DOHH2 (cell line): ENCODE results near the gene MPPED2.

ENCODE experiments used
- EZH2phosphoT487 ChIP-seq: fragments of 200-600 bp; sonication (generic); IDR thresholded peaks from 2 replicates; pipeline ENCODE4 v1.6.1; 2017; ENCODE audit warnings: borderline replicate concordance, mild to moderate bottlenecking, antibody characterized with exemption, low read length, moderate library complexity, mixed read lengths
- TF ChIP-seq, protein P1 (sequence below): fragments of 200-600 bp; sonication (generic); IDR thresholded peaks from one replicate; pipeline ENCODE4 v1.5.1; 2014; ENCODE audit warnings: antibody characterized with exemption, mild to moderate bottlenecking, low read depth, low read length; ENCODE audit not compliant: poor library complexity, severe bottlenecking

DNA sequence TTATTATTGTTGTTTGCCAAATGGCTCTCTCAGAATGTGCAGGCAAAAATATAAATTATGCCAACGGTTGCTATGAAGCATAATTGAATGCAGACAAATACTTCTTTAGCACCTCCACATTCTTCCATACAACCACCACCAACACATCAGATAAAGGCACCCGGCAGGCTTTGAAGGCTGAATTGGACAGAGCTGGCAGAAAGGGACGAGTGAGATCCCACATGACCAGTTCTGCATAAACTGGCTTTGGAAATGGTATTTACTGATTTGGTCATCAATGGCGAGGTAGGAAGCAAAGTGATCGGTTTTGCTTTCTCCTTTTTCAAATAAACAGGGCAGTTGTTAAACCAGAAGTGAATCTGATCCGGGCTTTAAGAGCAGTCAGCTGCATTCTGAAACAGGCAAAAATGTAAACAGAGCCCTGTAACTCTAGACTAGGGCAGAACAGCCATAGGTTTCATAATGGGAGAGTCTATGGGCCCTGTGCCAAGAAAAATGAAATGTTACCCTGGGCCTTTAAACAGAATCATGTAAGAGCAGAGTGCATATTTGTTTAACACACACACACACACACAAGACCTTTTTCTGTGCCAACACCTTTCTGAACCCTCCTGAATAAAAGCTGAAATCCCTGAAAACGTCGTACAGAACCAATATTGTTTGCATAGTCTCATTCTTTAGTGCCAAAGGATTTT lies 97.7 kb downstream of the MPPED2 start:
- TF ChIP-seq, protein P1, sequence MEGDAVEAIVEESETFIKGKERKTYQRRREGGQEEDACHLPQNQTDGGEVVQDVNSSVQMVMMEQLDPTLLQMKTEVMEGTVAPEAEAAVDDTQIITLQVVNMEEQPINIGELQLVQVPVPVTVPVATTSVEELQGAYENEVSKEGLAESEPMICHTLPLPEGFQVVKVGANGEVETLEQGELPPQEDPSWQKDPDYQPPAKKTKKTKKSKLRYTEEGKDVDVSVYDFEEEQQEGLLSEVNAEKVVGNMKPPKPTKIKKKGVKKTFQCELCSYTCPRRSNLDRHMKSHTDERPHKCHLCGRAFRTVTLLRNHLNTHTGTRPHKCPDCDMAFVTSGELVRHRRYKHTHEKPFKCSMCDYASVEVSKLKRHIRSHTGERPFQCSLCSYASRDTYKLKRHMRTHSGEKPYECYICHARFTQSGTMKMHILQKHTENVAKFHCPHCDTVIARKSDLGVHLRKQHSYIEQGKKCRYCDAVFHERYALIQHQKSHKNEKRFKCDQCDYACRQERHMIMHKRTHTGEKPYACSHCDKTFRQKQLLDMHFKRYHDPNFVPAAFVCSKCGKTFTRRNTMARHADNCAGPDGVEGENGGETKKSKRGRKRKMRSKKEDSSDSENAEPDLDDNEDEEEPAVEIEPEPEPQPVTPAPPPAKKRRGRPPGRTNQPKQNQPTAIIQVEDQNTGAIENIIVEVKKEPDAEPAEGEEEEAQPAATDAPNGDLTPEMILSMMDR: no peak
- TF ChIP-seq EZH2phosphoT487: no peak
